K562 (cell line): Measurements from ENCODE around the gene ZBTB32. TPM values are rescaled to one million over a fixed set of nuclear protein-coding genes. Genes with fewer than 3 reads are reported as not detected.
A peak's percentile ranks its signal among the peaks of the same experiment; 100 is the strongest.

Experiments
- BHLHE40 ChIP-seq: IDR thresholded peaks from 2 replicates; pipeline ENCODE4 v1.6.1; 2011; ENCODE audit warnings: low read length, improper control_type of control experiment
- DNMT1 ChIP-seq: fragments of 450-650 bp; IDR thresholded peaks from 2 replicates; pipeline ENCODE4 v1.6.1; 2016; ENCODE audit warnings: antibody characterized with exemption, mild to moderate bottlenecking
- ETV1 ChIP-seq: fragments of 450-650 bp; conservative IDR thresholded peaks from 2 replicates; pipeline ENCODE4 v1.6.1; 2016; ENCODE audit warnings: missing genetic modification characterization, control low read depth, low read depth, missing compliant biosample characterization
- HCFC1 ChIP-seq: IDR thresholded peaks from 2 replicates; pipeline ENCODE4 v1.6.1; 2012; ENCODE audit warnings: low read depth, low read length, improper control_type of control experiment
- PHB2 ChIP-seq: fragments of 450-650 bp; IDR thresholded peaks from 2 replicates; pipeline ENCODE4 v1.6.1; 2017; ENCODE audit warnings: low read depth
- POLR2AphosphoS5 ChIP-seq: IDR thresholded peaks from 2 replicates; pipeline ENCODE4 v1.6.1; 2011; ENCODE audit warnings: mild to moderate bottlenecking, low read depth, low read length, moderate library complexity; ENCODE audit not compliant: control insufficient read depth, insufficient read depth
- RB1 ChIP-seq: fragments of 450-650 bp; IDR thresholded peaks from 2 replicates; pipeline ENCODE4 v1.6.1; 2017; ENCODE audit warnings: low read depth, mild to moderate bottlenecking
- RBBP5 ChIP-seq: fragments of 200-600 bp; sonication (generic); IDR thresholded peaks from 2 replicates; pipeline ENCODE4 v1.6.1; 2012; ENCODE audit warnings: borderline replicate concordance, mild to moderate bottlenecking, low read length, control low read depth, inconsistent platforms; ENCODE audit not compliant: insufficient read depth, poor library complexity, severe bottlenecking
- SPI1 ChIP-seq: IDR thresholded peaks from 2 replicates; pipeline ENCODE4 v1.6.1; 2011; ENCODE audit warnings: low read depth, low read length, control low read depth, borderline replicate concordance
- SUPT5H ChIP-seq: fragments of 450-650 bp; IDR thresholded peaks from 2 replicates; pipeline ENCODE4 v1.6.1; 2016
- TAF7 ChIP-seq: fragments of 450-650 bp; IDR thresholded peaks from 2 replicates; pipeline ENCODE4 v1.6.1; 2016; ENCODE audit warnings: missing genetic modification characterization, missing compliant biosample characterization
- TEAD4 ChIP-seq, 2 experiments: sonication (generic) in 1 of 2; formaldehyde crosslinking in 1 of 2; IDR thresholded peaks; 2 replicates each; pipeline versions ENCODE4 v1.6.1 to v1.8.0; 2012 to 2022; ENCODE audit warnings: borderline replicate concordance in 1 of 2, inconsistent platforms in 1 of 2, low read length in 1 of 2, mild to moderate bottlenecking in 1 of 2, missing genetic modification reagents in 1 of 2
- XRCC5 ChIP-seq: fragments of 200-400 bp; formaldehyde crosslinking; IDR thresholded peaks from 2 replicates; pipeline ENCODE4 v1.6.1; 2017; ENCODE audit warnings: low read depth, mild to moderate bottlenecking, low read length
- ZNF24 ChIP-seq: fragments of 450-650 bp; IDR thresholded peaks from 2 replicates; pipeline ENCODE4 v1.6.1; 2016
- polyA plus RNA-seq, 8 experiments: library from polyadenylated mRNA; depleted of rRNA in 4 of 8; stranded (reverse) in 5 of 8; unstranded in 3 of 8; fragments of >200 nt; fragmentation: Nextera tagmentation in 2 of 8; fragmentation: Illumina TruSeq in 1 of 8; extraction: Ambion mirVana in 2 of 8; extraction: Trizol in 1 of 8; gene quantifications; 2 replicates each; pipeline versions ENCODE4 v1.2.1 to v1.2.3, GENCODE V29; 2011 to 2014; ENCODE audit warnings: inconsistent platforms in 1 of 8, missing spikeins in 1 of 8
- total RNA-seq, 7 experiments: library from RNA; depleted of rRNA in 6 of 7; stranded (reverse); fragments of >200 nt in 6 of 7; fragmentation: Illumina TruSeq in 2 of 7; extraction: Trizol in 2 of 7; gene quantifications; 2 replicates each; pipeline versions ENCODE4 v1.2.1 to v1.2.3, GENCODE V29; 2011 to 2021; ENCODE audit warnings: low replicate concordance in 1 of 7
- TF ChIP-seq, protein P1 (sequence below): fragments of 450-650 bp; formaldehyde crosslinking; IDR thresholded peaks from 2 replicates; pipeline ENCODE4 v1.4.0; 2020; ENCODE audit warnings: mild to moderate bottlenecking, moderate library complexity
- TF ChIP-seq, protein P2 (sequence below): sonication (generic); formaldehyde crosslinking; IDR thresholded peaks from 2 replicates; pipeline ENCODE4 v1.5.0; 2020; ENCODE audit warnings: missing genetic modification reagents

ZBTB32 gene
- total and polyA plus RNA-seq, 9 of the 15 experiments (the other 6 are each of a cell fraction or from before 2014, with no cell fraction given): 0.20 TPM; not detected in 8

DNA sequence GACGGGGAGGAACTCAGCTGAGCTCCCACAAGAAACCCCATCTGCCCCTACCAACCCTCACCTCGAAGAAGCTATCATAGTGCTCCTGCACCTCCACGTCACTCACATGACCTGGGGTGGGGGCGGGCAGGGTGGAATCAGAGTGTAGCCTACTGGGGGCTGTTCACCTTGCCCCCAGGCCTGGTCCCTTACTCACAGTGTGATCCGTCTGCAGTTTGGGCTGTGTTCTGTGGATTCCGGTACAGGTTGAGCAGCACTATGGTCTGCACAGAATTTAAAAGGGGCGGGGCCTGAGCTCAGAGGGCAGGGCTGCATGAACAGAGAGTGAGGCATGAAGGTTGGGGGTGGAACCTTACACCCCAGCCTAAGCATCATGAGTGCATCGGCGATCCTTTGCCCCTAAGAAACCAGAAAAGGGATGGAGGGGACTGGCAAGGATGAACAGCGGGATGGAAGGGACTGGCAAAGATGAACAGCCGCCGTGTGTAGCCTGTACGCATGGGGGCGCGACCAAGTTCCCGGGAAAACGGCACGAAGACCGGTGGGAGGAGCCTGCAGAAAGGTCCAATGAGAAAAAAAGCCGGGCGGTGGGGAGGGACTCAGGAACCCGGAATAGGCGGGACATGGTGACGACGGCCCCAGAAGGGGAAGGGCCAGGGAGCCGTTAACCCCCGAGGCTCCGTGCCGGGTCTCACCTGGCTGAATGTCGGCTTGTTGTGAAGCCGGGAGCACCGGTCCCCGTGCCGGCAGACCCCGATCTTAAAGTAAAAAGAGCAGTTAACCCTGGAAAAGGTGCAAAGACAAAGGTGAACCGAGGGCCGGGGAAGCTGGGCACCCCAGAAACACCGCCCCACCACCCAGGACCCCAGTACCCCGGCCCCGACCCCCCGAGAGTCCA, 40.3 kb downstream of the ZBTB32 start (continued):
- TF ChIP-seq, protein P1, sequence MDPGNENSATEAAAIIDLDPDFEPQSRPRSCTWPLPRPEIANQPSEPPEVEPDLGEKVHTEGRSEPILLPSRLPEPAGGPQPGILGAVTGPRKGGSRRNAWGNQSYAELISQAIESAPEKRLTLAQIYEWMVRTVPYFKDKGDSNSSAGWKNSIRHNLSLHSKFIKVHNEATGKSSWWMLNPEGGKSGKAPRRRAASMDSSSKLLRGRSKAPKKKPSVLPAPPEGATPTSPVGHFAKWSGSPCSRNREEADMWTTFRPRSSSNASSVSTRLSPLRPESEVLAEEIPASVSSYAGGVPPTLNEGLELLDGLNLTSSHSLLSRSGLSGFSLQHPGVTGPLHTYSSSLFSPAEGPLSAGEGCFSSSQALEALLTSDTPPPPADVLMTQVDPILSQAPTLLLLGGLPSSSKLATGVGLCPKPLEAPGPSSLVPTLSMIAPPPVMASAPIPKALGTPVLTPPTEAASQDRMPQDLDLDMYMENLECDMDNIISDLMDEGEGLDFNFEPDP (CRISPR knock-in tag): no peak
- TF ChIP-seq XRCC5 (0 out of 2 replicates have a peak, but pooled peaks have one; percentile 22), TAF7 (peak; percentile 52; the same call in 1 of the 2 replicates), RBBP5 (peak; percentile 71), ETV1 (tag) (no peak), BHLHE40 (0 out of 2 replicates have a peak, but pooled peaks have one; percentile 24), SPI1 (peak; percentile 75; the same call in 1 of the 2 replicates), HCFC1 (peak; percentile 35; the same call in 1 of the 2 replicates), DNMT1 (no peak), POLR2AphosphoS5 (peak; percentile 66; the same call in 1 of the 2 replicates), SUPT5H (peak; percentile 79), PHB2 (no peak), RB1 (peak; percentile 52; the same call in 1 of the 2 replicates), TEAD4 (IDR thresholded peaks at IDR 0.05; ENCODE audit: low read length) (0 out of 2 replicates have a peak, but pooled peaks have one; percentile 9), TEAD4 (CRISPR knock-in tag; IDR thresholded peaks at IDR 0.05; ENCODE audit: borderline replicate concordance) (no peak), ZNF24 (no peak)
- TF ChIP-seq, protein P2, sequence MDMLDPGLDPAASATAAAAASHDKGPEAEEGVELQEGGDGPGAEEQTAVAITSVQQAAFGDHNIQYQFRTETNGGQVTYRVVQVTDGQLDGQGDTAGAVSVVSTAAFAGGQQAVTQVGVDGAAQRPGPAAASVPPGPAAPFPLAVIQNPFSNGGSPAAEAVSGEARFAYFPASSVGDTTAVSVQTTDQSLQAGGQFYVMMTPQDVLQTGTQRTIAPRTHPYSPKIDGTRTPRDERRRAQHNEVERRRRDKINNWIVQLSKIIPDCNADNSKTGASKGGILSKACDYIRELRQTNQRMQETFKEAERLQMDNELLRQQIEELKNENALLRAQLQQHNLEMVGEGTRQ (CRISPR knock-in tag): no peak
